ENCODE results near the gene ALG12.

Gene ALG12

DNA sequence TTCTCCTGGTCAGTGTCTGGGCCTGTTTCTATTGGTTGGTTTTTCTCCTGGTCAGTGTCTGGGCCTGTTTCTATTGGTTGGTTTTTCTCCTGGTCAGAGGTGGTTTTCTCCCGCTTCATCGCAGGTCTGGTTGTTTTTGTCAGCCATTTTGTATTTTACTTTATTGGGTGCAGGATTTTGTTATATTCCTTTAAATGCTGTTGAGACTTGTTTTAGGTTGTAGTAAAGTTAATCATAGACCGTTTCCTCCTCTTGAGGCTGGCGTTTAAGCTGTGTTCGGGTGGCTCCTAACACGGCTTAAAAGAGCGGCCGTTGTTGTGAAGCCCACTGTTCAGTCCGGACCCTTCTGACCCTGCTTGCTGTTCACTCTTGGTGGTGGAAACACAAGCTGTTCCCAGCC is 38.4 kb downstream of the ALG12 start:
- no peak overlapping the region for H3K27ac ChIP-seq (replicated peaks; ENCODE audit: low read length)
- no CpG with 5 or more reads among the region's 9 CpGs for WGBS, 2 donors (ENCODE audit: extremely low coverage in 2 of 2, insufficient read length in 2 of 2, insufficient replicate concordance in 1 of 2)

DNA sequence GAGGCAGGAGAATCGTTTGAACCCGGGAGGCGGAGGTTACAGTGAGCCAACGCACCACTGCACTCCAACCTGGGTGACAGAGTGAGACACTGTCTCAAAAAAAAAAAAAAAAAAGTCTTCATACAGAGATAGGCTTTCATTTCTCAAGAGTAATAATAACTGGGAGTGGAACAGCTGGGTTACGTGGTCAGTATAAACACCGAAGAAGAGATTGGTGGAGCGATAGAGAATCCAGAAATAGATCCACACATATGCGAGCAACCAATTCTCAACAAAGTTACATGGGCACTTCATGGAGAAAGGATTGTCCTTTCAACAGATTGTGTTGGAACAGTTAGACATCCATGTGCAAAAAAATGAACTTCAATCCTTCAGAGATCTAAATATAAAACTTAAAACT is 40.0 kb downstream of the ALG12 start:
- no peaks in the 10 kb centered on the region for H3K4me1 ChIP-seq (ENCODE audit: control insufficient read depth in 2 of 2, insufficient read depth in 1 of 2, low read depth in 1 of 2, low read length in 2 of 2)
- no peak overlapping the region for H3K27ac ChIP-seq (replicated peaks; ENCODE audit: low read length)
- no peak overlapping the region for H3K23ac ChIP-seq (ENCODE audit: low read depth, low read length, poor library complexity)
- H3K27me3 ChIP-seq (ENCODE audit: control insufficient read depth in 3 of 3, insufficient read depth in 3 of 3, low read depth in 1 of 3, low read length in 3 of 3): no peaks in the 10 kb centered on the region
- no peak overlapping the region for H3K14ac ChIP-seq (ENCODE audit: low read length)
- H3K79me1 ChIP-seq (ENCODE audit: low read depth, low read length): peaks cover 13% of the 10 kb centered on the region
- no peak overlapping the region for H2BK120ac ChIP-seq (ENCODE audit: low read depth, low read length)
- no peak overlapping the region for H4K8ac ChIP-seq (ENCODE audit: low read depth, low read length)
- no peak overlapping the region for H3K18ac ChIP-seq (ENCODE audit: low read length)
- H2BK15ac ChIP-seq (ENCODE audit: low read length): no peak overlapping the region
- H2AFZ ChIP-seq (ENCODE audit: low read length): no peak overlapping the region
- no peak overlapping the region for H2AK5ac ChIP-seq (ENCODE audit: low read depth, low read length)
- no peak overlapping the region for H3K9ac ChIP-seq (ENCODE audit: low read depth, low read length, poor library complexity)
- DNase-seq (ENCODE audit: low spot score): no peak
- H4K91ac ChIP-seq (ENCODE audit: low read depth, low read length, poor library complexity): no peak overlapping the region
- H2BK5ac ChIP-seq (ENCODE audit: low read length): no peak overlapping the region
- no CpG with 5 or more reads among the region's 8 CpGs for WGBS, 2 donors (ENCODE audit: extremely low coverage in 2 of 2, insufficient read length in 2 of 2, insufficient replicate concordance in 1 of 2)
- no peak overlapping the region for H3K4me2 ChIP-seq (ENCODE audit: insufficient read depth, low read length, poor library complexity, severe bottlenecking)
- H2BK12ac ChIP-seq (ENCODE audit: low read length): no peak overlapping the region
- no peak overlapping the region for H3K4ac ChIP-seq (ENCODE audit: low read length)
- H3K4me3 ChIP-seq (ENCODE audit: low read length in 2 of 2): no peak overlapping the region
- peaks cover 12 to 47% of the 10 kb centered on the region in 2 donors for H3K9me3 ChIP-seq (replicated peaks in 1 of 2; ENCODE audit: control insufficient read depth in 2 of 2, insufficient read depth in 1 of 2, low read depth in 1 of 2, low read length in 2 of 2)
- H3K36me3 ChIP-seq (replicated peaks in 1 of 2; ENCODE audit: control insufficient read depth in 2 of 2, insufficient read depth in 2 of 2, low read length in 2 of 2): peaks cover 14 to 48% of the 10 kb centered on the region in 2 donors

More for the DNA sequence above, 38.4 kb downstream of the ALG12 start:
- Histone ChIP-seq H3K9ac (ENCODE audit: low read depth, low read length, poor library complexity) (no peak overlapping the region), H3K23ac (ENCODE audit: low read depth, low read length, poor library complexity) (no peak overlapping the region), H3K4me3 (ENCODE audit: low read length in 2 of 2) (no peak overlapping the region), H3K14ac (ENCODE audit: low read length) (no peak overlapping the region), H3K27me3 (ENCODE audit: control insufficient read depth in 3 of 3, insufficient read depth in 3 of 3, low read depth in 1 of 3, low read length in 3 of 3) (no peaks in the 10 kb centered on the region), H2AK5ac (ENCODE audit: low read depth, low read length) (no peak overlapping the region), H3K4me2 (ENCODE audit: insufficient read depth, low read length, poor library complexity, severe bottlenecking) (no peak overlapping the region), H4K91ac (ENCODE audit: low read depth, low read length, poor library complexity) (no peak overlapping the region), H3K9me3 (replicated peaks in 1 of 2; ENCODE audit: control insufficient read depth in 2 of 2, insufficient read depth in 1 of 2, low read depth in 1 of 2, low read length in 2 of 2) (peaks cover 24 to 57% of the 10 kb centered on the region in 2 donors), H2BK5ac (ENCODE audit: low read length) (no peak overlapping the region), H3K79me1 (ENCODE audit: low read depth, low read length) (peaks cover 18% of the 10 kb centered on the region), H4K8ac (ENCODE audit: low read depth, low read length) (no peak overlapping the region), H3K4ac (ENCODE audit: low read length) (no peak overlapping the region), H3K4me1 (ENCODE audit: control insufficient read depth in 2 of 2, insufficient read depth in 1 of 2, low read depth in 1 of 2, low read length in 2 of 2) (no peaks in the 10 kb centered on the region), H2AFZ (ENCODE audit: low read length) (no peak overlapping the region), H2BK12ac (ENCODE audit: low read length) (no peak overlapping the region), H2BK15ac (ENCODE audit: low read length) (no peak overlapping the region), H2BK120ac (ENCODE audit: low read depth, low read length) (no peak overlapping the region), H3K36me3 (replicated peaks in 1 of 2; ENCODE audit: control insufficient read depth in 2 of 2, insufficient read depth in 2 of 2, low read length in 2 of 2) (peaks cover 23 to 60% of the 10 kb centered on the region in 2 donors), H3K18ac (ENCODE audit: low read length) (no peak overlapping the region)
- DNase-seq (ENCODE audit: low spot score): no peak

DNA sequence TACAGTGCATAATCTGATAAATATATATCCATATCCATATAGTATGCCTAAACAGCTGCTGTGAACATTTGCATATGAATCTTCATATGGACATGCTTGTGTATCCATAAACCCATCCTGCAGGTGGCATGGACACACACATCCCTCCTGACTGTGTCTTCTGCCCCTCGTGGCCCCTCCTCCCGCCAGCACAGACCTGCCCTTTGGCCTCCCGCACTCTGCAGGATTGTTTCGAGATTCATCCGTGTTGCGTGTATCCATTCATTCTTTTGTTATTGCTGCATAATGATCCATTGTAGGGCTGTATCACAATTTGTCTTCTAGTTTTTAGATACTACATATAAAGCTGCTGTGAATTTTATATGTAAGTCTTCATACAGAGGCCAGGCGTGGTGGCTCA is 40.6 kb downstream of the ALG12 start:
- Histone ChIP-seq H2BK120ac (ENCODE audit: low read depth, low read length) (no peak overlapping the region), H3K9ac (ENCODE audit: low read depth, low read length, poor library complexity) (no peak overlapping the region)

DNA sequence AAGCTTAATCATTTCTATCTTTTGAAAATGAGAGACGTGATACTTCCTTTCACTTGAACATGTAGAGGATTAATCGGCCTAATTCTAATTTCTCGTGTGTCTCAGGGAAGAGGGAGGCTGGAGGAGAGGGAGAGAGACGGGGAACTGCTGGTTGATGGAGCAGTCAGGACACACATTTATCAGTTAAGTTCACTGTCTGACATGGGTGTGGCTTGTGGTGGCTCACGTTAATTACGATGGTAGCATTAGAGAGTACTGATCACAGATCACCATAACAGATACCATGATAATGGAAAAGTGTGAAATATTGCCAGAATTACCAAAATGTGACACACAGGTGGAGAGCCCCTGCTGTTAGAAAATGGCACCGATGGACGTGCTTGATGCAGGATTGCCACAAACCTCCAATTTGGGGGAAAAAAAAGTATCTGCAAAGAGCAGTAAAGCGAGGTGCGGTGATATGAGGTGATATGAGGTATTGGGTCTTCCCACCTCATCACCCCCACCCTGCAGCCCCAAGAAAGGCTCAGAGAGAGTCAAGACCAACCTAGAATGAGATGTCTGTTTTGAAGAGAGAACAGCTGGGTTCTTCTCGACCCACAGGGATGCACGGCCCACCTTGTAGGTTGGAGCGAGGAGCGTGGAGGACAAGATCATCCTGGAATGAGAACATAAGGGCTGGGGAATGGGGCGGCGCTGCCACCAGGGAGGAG is 44.9 kb downstream of the ALG12 start:
- Histone ChIP-seq H3K18ac (ENCODE audit: low read length) (no peak overlapping the region), H2AFZ (ENCODE audit: low read length) (no peak overlapping the region), H3K36me3 (replicated peaks in 1 of 2; ENCODE audit: control insufficient read depth in 2 of 2, insufficient read depth in 2 of 2, low read length in 2 of 2) (peaks cover 13 to 43% of the 10 kb centered on the region in 2 donors), H3K14ac (ENCODE audit: low read length) (no peak overlapping the region), H3K27me3 (ENCODE audit: control insufficient read depth in 3 of 3, insufficient read depth in 3 of 3, low read depth in 1 of 3, low read length in 3 of 3) (no peaks in the 10 kb centered on the region), H2BK12ac (ENCODE audit: low read length) (no peak overlapping the region), H3K4ac (ENCODE audit: low read length) (no peak overlapping the region), H2BK15ac (ENCODE audit: low read length) (no peak overlapping the region), H4K8ac (ENCODE audit: low read depth, low read length) (no peak overlapping the region), H3K23ac (ENCODE audit: low read depth, low read length, poor library complexity) (no peak overlapping the region), H3K4me1 (ENCODE audit: control insufficient read depth in 2 of 2, insufficient read depth in 1 of 2, low read depth in 1 of 2, low read length in 2 of 2) (no peaks in the 10 kb centered on the region), H3K4me2 (ENCODE audit: insufficient read depth, low read length, poor library complexity, severe bottlenecking) (no peak overlapping the region), H3K9ac (ENCODE audit: low read depth, low read length, poor library complexity) (no peak overlapping the region), H4K91ac (ENCODE audit: low read depth, low read length, poor library complexity) (no peak overlapping the region), H2BK120ac (ENCODE audit: low read depth, low read length) (no peak overlapping the region), H3K79me1 (ENCODE audit: low read depth, low read length) (peaks cover 8% of the 10 kb centered on the region), H2AK5ac (ENCODE audit: low read depth, low read length) (no peak overlapping the region), H3K9me3 (replicated peaks in 1 of 2; ENCODE audit: control insufficient read depth in 2 of 2, insufficient read depth in 1 of 2, low read depth in 1 of 2, low read length in 2 of 2) (peaks cover 16 to 59% of the 10 kb centered on the region in 2 donors), H3K4me3 (ENCODE audit: low read length in 2 of 2) (no peak overlapping the region), H2BK5ac (ENCODE audit: low read length) (no peak overlapping the region), H3K27ac (replicated peaks; ENCODE audit: low read length) (no peak overlapping the region)
- no peak for DNase-seq (ENCODE audit: low spot score)
- no CpG with 5 or more reads among the region's 16 CpGs for WGBS, 2 donors (ENCODE audit: extremely low coverage in 2 of 2, insufficient read length in 2 of 2, insufficient replicate concordance in 1 of 2)

More for the DNA sequence above, 40.6 kb downstream of the ALG12 start:
- H3K27me3 ChIP-seq (ENCODE audit: control insufficient read depth in 3 of 3, insufficient read depth in 3 of 3, low read depth in 1 of 3, low read length in 3 of 3): no peaks in the 10 kb centered on the region
- H3K4me2 ChIP-seq (ENCODE audit: insufficient read depth, low read length, poor library complexity, severe bottlenecking): no peak overlapping the region
- H2BK5ac ChIP-seq (ENCODE audit: low read length): no peak overlapping the region
- H4K91ac ChIP-seq (ENCODE audit: low read depth, low read length, poor library complexity): no peak overlapping the region
- no peak overlapping the region for H3K4ac ChIP-seq (ENCODE audit: low read length)
- WGBS, 2 donors (ENCODE audit: extremely low coverage in 2 of 2, insufficient read length in 2 of 2, insufficient replicate concordance in 1 of 2): no CpG with 5 or more reads among the region's 7 CpGs
- no peak overlapping the region for H3K23ac ChIP-seq (ENCODE audit: low read depth, low read length, poor library complexity)
- no peak for DNase-seq (ENCODE audit: low spot score)
- H4K8ac ChIP-seq (ENCODE audit: low read depth, low read length): no peak overlapping the region
- no peak overlapping the region for H3K27ac ChIP-seq (replicated peaks; ENCODE audit: low read length)
- H3K79me1 ChIP-seq (ENCODE audit: low read depth, low read length): peaks cover 13% of the 10 kb centered on the region
- H3K9me3 ChIP-seq (replicated peaks in 1 of 2; ENCODE audit: control insufficient read depth in 2 of 2, insufficient read depth in 1 of 2, low read depth in 1 of 2, low read length in 2 of 2): peaks cover 12 to 45% of the 10 kb centered on the region in 2 donors
- no peak overlapping the region for H2BK12ac ChIP-seq (ENCODE audit: low read length)
- peaks cover 12 to 50% of the 10 kb centered on the region in 2 donors for H3K36me3 ChIP-seq (replicated peaks in 1 of 2; ENCODE audit: control insufficient read depth in 2 of 2, insufficient read depth in 2 of 2, low read length in 2 of 2)
- H2AFZ ChIP-seq (ENCODE audit: low read length): no peak overlapping the region
- no peak overlapping the region for H3K18ac ChIP-seq (ENCODE audit: low read length)
- H2BK15ac ChIP-seq (ENCODE audit: low read length): no peak overlapping the region
- no peaks in the 10 kb centered on the region for H3K4me1 ChIP-seq (ENCODE audit: control insufficient read depth in 2 of 2, insufficient read depth in 1 of 2, low read depth in 1 of 2, low read length in 2 of 2)
- H3K4me3 ChIP-seq (ENCODE audit: low read length in 2 of 2): no peak overlapping the region
- H3K14ac ChIP-seq (ENCODE audit: low read length): no peak overlapping the region
- H2AK5ac ChIP-seq (ENCODE audit: low read depth, low read length): no peak overlapping the region
